ENCODE results near the gene CCSER1. TPM values are rescaled to one million over a fixed set of nuclear protein-coding genes. Genes with fewer than 3 reads are reported as not detected.

Gene CCSER1
- total and polyA plus RNA-seq, 4 donors = 0.18 to 2.3 (median 1.2) TPM

DNA sequence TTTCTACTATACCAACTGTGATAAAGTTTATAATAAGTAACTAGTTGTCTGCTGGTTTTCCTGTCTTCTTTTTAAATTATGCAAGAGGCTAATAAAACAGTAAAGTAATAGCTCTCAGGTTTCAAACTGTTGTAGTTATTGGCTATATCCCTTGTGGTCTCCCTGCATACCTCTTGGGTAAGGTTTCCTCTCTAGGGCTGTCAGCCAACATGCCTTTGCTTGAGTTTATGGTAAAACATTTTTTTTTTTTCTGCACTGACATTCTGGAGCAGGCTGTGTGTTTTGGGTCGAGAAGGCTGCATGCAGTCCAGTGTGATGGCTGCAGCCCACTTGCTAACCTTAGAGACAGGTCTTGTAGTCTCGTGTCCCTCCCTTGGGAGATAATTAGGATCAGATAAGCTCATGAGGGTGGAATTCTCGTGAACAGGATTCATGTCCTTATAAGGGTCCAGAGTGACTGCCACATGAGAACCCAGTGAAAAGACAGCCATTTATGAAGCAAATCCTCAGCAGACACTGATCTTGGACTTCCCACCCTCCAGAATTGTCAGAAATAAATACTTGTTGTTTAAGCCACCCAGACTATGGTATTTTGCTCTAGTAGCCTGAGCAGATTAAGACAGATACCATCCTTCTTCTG is 831.2 kb downstream of the CCSER1 start:
- Histone ChIP-seq H3K9ac (ENCODE audit: low read depth in 1 of 2, low read length in 2 of 2) (no peak overlapping the region), H3K4me1 (ENCODE audit: control insufficient read depth in 4 of 4, insufficient read depth in 4 of 4, low read length in 3 of 4) (no peaks in the 10 kb centered on the region), H3K4me3 (ENCODE audit: low read depth in 1 of 3, low read length in 3 of 3) (no peak overlapping the region), H3K27me3 (ENCODE audit: control insufficient read depth in 4 of 4, insufficient read depth in 4 of 4, low read length in 3 of 4) (no peaks in the 10 kb centered on the region), H3K9me3 (ENCODE audit: control insufficient read depth in 4 of 4, low read length in 3 of 4) (no peaks in the 10 kb centered on the region), H3K36me3 (ENCODE audit: control insufficient read depth in 4 of 4, insufficient read depth in 3 of 4, low read depth in 1 of 4, low read length in 3 of 4) (no peaks in the 10 kb centered on the region), H3K27ac (ENCODE audit: low read depth in 1 of 2, low read length in 2 of 2) (no peak overlapping the region)
- DNase-seq (ENCODE audit: low spot score) = no peak
- WGBS = 74% methylated on average over 3 of the region's 3 CpGs
- TF ChIP-seq HNF4A (conservative IDR thresholded peaks at IDR 0.05) = no peak
- TF ChIP-seq RXRA (IDR thresholded peaks at IDR 0.05) = no peak
- no peak for TF ChIP-seq SP1 (IDR thresholded peaks at IDR 0.05)
- no peak for TF ChIP-seq HNF4G (IDR thresholded peaks at IDR 0.05)
- no peak for TF ChIP-seq MAX (IDR thresholded peaks at IDR 0.05)
- no peak for TF ChIP-seq YY1 (IDR thresholded peaks at IDR 0.05)
- TF ChIP-seq RAD21 (IDR thresholded peaks at IDR 0.05) = no peak
- TF ChIP-seq, protein P1, sequence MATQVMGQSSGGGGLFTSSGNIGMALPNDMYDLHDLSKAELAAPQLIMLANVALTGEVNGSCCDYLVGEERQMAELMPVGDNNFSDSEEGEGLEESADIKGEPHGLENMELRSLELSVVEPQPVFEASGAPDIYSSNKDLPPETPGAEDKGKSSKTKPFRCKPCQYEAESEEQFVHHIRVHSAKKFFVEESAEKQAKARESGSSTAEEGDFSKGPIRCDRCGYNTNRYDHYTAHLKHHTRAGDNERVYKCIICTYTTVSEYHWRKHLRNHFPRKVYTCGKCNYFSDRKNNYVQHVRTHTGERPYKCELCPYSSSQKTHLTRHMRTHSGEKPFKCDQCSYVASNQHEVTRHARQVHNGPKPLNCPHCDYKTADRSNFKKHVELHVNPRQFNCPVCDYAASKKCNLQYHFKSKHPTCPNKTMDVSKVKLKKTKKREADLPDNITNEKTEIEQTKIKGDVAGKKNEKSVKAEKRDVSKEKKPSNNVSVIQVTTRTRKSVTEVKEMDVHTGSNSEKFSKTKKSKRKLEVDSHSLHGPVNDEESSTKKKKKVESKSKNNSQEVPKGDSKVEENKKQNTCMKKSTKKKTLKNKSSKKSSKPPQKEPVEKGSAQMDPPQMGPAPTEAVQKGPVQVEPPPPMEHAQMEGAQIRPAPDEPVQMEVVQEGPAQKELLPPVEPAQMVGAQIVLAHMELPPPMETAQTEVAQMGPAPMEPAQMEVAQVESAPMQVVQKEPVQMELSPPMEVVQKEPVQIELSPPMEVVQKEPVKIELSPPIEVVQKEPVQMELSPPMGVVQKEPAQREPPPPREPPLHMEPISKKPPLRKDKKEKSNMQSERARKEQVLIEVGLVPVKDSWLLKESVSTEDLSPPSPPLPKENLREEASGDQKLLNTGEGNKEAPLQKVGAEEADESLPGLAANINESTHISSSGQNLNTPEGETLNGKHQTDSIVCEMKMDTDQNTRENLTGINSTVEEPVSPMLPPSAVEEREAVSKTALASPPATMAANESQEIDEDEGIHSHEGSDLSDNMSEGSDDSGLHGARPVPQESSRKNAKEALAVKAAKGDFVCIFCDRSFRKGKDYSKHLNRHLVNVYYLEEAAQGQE (IDR thresholded peaks at IDR 0.05) = no peak
- TF ChIP-seq, protein P2, sequence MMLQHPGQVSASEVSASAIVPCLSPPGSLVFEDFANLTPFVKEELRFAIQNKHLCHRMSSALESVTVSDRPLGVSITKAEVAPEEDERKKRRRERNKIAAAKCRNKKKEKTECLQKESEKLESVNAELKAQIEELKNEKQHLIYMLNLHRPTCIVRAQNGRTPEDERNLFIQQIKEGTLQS (IDR thresholded peaks at IDR 0.05) = no peak
- no peak for TF ChIP-seq ZBTB33 (IDR thresholded peaks at IDR 0.05)
- no peak for TF ChIP-seq FOXA1 (IDR thresholded peaks at IDR 0.05)
- TF ChIP-seq JUND (IDR thresholded peaks at IDR 0.05) = no peak
- TF ChIP-seq GABPA (IDR thresholded peaks at IDR 0.05 in 1 of 2, conservative IDR thresholded peaks at IDR 0.05 in 1 of 2) = no peak
- TF ChIP-seq EGR1 (IDR thresholded peaks at IDR 0.05; ENCODE audit: low read depth in 2 of 2) = no peak
- TF ChIP-seq FOXA2 (IDR thresholded peaks at IDR 0.05) = no peak
- TF ChIP-seq NR2F2 (IDR thresholded peaks at IDR 0.05) = no peak
- no peak for TF ChIP-seq TAF1 (conservative IDR thresholded peaks at IDR 0.05)
- no peak for TF ChIP-seq CTCF (IDR thresholded peaks at IDR 0.05; ENCODE audit: low read depth, low read length, missing input control)

Measured in liver (tissue), 9 donors.